H4 (cell line): ENCODE measurements around the gene OPN4. TPM values are rescaled to one million over a fixed set of nuclear protein-coding genes. Genes with fewer than 3 reads are reported as not detected.
"Not testable (repeated sequence)": the region's sequence is repeated elsewhere in the genome, so short reads cannot be mapped to it uniquely, and the experiment has no call there.

ENCODE experiments used
- DNase-seq: peaks from one replicate; pipeline ENCODE4 v3.0.0-alpha.2; 2015; ENCODE audit warnings: low spot score
- total RNA-seq: library from RNA; depleted of rRNA; stranded (reverse); fragments of >200 nt; shearing (Covaris generic); gene quantifications from 2 replicates; pipeline ENCODE4 v1.2.3, GENCODE V29; 2014; rRNA removed

The OPN4 gene
- total RNA-seq, result 0.02 and 0.35 TPM in 2 replicates

DNA sequence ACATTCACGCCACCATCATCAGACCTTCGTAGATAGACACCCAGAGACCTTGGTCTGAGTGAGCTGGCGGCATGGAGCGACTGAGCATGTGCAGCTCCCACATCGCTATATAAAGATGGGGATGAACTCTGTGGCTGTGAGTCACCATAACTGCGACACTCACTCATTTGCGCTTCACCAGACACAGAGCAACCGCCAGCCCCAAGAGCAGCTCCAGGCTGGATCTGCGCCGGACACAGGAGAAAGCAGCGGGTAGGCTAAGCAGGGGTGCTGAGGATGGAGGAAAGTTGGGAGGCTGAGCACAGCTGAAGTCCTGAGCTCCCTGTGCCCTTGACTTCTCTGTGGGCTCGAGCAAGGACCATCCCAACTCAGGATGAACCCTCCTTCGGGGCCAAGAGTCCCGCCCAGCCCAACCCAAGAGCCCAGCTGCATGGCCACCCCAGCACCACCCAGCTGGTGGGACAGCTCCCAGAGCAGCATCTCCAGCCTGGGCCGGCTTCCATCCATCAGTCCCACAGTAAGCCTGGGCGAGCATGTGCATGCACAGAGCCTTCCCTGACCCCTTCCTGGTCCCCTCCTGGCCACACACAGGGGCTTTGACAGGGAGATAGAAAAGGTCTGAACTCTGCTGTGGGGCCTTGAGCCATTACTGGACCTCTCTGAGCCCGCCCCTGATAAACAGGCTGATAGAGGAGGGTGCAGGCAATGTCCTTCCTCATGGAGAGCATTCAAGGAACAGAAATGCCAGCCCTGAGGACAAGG lies at the start of gene OPN4:
Gene OPN4, plus strand, starts transcription at position 137 of the 762 bp plus-strand sequence. Its CDS starts 237 bp downstream, at position 374.
- peak; percentile 75 for DNase-seq

DNA sequence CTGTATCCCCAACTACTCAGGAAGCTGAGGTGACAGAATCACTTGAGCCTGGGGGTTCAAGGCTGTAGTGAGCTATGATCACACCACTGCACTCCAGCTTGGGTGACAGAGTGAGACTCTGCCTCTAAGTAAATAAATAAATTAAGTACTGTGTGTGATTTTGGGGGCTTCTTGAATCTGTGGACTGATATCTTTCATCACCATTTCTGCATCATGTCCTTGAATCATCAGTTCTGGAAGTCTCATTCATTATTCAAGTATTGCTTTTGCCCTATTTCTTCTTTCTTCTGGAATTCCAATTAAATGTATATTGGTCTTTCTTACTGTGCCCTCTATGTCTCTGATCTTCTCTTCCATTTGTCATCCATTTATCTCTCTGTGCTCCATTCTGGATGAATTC lies 46.7 kb upstream of the OPN4 start:
- no peak for DNase-seq

DNA sequence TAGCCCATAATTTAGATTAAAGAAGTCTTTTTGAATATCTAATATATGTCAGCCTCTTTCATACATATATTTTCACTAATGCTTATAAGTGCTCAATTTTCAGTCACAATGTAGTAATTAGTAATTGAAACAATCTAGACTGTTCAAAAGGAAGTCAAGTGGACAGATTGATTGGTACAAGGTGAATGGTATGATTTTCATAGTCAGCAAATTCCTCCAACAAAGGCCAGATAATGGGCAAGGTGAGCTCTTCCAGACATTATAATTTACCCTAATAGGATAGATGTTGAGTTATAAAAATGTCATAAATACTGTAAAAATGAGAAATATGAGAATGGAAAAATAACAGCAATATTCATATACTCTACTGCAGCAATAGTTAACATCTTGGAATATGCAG lies 44.4 kb upstream of the OPN4 start:
- no peak for DNase-seq

DNA sequence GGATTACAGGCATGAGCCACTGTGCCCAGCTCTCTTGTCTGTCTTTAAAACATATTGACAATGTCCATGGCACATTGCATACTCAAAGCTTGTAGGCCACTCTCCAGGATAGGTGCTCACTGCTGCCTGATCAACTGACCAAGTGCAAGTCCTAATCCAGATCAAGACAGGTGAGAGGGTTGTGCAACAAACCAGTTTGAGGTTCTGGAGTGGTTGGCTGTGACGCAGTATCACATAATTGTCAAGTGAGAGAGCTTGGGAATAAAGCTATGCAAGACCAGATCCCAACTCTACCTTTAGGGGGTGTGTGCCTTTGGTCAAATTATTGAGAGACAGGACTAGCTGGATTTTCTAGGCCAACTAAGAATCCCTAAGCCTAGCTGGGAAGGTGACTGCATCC lies 43.0 kb upstream of the OPN4 start:
- no peak for DNase-seq

DNA sequence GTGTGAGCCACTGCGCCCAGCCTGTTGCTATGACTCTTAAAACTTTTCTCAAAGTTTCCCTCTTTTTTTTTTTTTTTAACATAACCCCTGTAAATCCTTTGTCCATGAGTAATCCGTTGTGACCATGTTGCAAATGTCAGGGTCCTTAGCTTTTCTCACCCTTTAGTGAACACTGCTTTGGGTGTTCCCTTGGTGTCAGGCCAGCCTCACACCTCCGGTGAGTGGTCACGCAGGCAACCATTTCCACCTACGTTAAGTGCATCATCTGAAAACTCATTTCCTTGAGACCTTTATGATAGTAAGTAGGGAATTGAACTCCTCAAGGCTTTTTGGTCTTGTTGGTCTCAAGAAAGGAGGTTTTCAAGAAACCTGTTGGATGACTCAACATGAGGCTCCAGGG lies 41.3 kb upstream of the OPN4 start:
- no peak for DNase-seq

- DNase-seq, result peak; percentile 19
Measured at GRCh38 chr10:86613905-86614304, 40.4 kb upstream of the OPN4 start.

GRCh38 chr10:86614853-86615252 lies 39.5 kb upstream of the OPN4 start:
- DNase-seq, result no peak

GRCh38 chr10:86617278-86617677 lies 37.1 kb upstream of the OPN4 start:
- DNase-seq, result not testable (repeated sequence)

GRCh38 chr10:86628311-86628710 lies 26.0 kb upstream of the OPN4 start:
- DNase-seq, result no peak

DNA sequence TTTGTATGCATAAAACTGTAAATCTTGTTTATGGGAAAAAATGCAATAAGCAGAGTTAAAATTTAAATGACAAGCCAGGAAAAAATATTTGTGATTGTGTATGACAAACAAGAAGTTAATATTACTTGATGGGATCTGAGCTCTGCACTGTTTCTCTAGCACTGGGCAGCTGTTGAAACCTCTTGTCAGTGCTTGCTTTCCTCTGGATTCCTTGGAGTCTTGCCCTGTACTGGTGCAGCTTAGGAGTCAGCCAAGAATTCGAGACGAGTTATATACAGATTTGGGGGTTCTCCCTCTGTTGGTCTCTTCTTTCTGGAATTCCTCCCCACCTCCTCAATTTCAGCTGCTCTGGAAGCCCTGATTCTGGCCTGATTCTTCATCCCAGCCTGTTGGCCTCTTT lies 24.3 kb upstream of the OPN4 start:
- DNase-seq, result no peak

DNA sequence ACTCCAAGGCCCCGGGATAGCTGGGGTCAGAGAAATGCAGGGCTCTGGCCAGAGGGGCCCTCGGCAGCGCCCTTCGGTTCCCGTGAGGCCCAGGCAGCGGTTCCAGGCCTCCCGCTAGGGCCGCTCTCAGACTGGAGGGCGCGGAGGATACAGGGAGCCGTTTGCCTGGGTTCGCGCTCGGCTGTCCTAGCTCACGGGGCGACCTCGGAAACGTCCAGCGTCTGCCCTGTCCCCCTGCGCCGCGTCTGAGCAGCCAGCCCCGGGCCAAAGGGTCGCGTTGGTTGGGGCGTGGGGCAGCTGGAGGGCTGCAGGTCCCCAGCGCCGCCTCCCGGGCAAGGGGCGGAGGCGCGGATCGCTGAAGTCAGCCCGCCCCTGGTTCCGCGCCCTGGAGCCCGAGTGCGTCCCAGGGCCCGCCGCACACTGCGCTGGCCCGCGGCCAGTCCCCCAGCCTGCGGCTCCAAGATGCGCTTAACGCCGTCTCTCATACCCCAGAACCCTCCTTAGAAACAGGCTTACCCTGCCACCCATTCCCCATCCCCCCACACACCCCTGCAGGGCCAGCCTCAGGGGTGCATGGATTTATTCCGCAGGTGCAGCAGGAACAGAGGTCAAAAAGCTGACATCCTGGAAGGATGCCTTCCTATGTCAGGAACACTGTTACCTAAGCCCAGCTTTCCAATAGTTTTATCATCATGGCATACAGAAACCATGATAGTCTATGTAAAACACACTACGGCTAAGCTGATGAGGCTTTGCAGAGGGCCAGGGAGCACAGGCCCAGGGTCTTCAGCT lies 22.1 kb upstream of the OPN4 start:
- no peak for DNase-seq

- DNase-seq, result no peak
Measured at GRCh38 chr10:86632951-86633350, 21.4 kb upstream of the OPN4 start.

DNA sequence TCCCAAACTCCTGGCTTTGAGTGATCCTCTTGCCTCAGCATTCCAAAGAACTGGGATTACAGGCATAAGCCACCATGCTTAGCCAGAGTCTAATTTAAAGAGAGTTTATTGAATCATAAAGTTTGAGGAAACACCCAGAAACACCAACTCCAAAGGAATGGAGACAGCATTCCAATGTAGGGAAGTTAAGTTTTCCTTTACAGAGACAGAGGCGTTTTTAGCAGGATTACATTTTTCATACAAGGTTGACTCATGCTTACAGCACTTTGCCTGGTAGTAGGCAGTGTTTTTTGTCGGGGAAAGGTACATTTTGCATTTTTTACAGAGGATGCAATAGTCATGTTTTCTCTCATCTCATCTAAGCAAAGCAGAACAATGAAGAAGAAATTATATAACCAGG lies 18.9 kb upstream of the OPN4 start:
- DNase-seq, result no peak

GRCh38 chr10:86636311-86636710 lies 18.0 kb upstream of the OPN4 start:
- DNase-seq, result no peak

GRCh38 chr10:86642021-86642420 lies 12.3 kb upstream of the OPN4 start:
- no peak for DNase-seq

DNA sequence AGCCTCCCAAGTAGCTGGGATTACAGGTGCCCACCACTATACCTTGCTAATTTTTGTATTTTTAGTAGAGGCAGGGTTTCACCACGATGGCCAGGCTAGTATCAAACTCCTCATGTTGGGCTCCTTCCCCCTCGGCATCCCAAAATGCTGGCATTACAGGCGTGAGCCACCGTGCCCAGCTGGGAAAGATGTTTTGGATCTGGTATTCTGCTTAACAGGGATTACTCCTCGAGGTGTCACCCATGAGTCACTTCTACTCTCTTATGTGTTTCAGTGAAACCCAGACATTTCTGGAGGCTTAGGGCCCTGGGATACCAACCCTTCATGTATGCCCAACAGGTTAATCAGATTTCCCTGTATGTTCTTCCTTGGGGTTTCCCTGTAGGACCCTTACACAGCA lies 11.8 kb upstream of the OPN4 start:
- peak; percentile 34 for DNase-seq

GRCh38 chr10:86644152-86644793 lies 10.1 kb upstream of the OPN4 start:
- DNase-seq, result peak; percentile 3

- no peak for DNase-seq
Measured at GRCh38 chr10:86644794-86645445, 9.4 kb upstream of the OPN4 start.

DNA sequence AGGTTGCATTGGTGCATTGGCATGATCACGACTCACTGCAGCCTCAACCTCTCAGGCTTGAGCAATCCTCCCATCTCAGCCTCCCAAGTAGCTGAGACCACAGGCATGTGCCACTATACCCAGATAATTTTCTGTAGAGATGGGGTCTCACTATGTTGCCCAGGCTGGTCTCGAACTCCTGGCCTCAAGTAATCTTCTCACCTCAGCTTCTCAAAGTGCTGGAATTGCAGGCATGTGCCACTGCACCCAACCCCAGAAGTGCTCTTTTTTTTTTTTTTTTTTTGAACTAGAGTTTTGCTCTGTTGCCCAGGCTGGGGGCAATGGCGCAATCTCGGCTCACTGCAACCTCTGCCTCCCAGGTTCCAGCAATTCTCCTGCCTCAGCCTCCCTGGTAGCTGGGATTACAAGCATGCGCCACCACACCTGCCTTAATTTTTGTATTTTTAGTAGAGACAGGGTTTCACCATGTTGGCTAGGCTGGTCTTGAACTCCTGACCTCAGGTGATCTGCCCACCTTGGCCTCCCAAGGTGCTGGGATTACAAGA lies 8.7 kb upstream of the OPN4 start:
- DNase-seq, result not testable (repeated sequence)

- no peak for DNase-seq
Measured at GRCh38 chr10:86646532-86646931, 7.8 kb upstream of the OPN4 start.

GRCh38 chr10:86646933-86647332 lies 7.4 kb upstream of the OPN4 start:
- DNase-seq, result no peak
